IMR-90 (cell line): ENCODE measurements around the gene DOCK1. TPM values are rescaled to one million over a fixed set of nuclear protein-coding genes. Genes with fewer than 3 reads are reported as not detected.

Experiments used
- ATAC-seq: fragments of 200-7000 bp; cut with Tn5 transposase; 2 replicates; pipeline ENCODE4 v1.9.1; 2020; ENCODE audit warnings: low read depth, mild to moderate bottlenecking, moderate library complexity
- BruUV-seq: library from RNA; stranded (reverse); fragments of 400-500 nt; replicated peaks from 2 replicates; lab custom pipeline; 2021; lab: Mats Ljungman, UMichigan
- CTCF ChIA-PET: fragments of 300-600 bp; formaldehyde crosslinking; extraction: SDS; loops from one replicate; lab custom pipeline; 2021; ENCODE audit warnings: antibody characterized with exemption; lab: Yijun Ruan, JAX
- POLR2A ChIA-PET: fragments of 300-600 bp; sonication (Branson Sonifier 250); formaldehyde crosslinking; loops from one replicate; lab custom pipeline; 2022; ENCODE audit warnings: antibody characterized with exemption; ENCODE audit not compliant: unreplicated experiment; lab: Charles Lee
- DNase-seq: peaks from one replicate; pipeline ENCODE4 v3.0.0; 2013
- H2AFZ ChIP-seq: replicated peaks from 2 replicates; pipeline ENCODE3; 2013; ENCODE audit warnings: low read length, mild to moderate bottlenecking; ENCODE audit not compliant: poor library complexity
- H2AK5ac ChIP-seq: 2 replicates; pipeline ENCODE4 v1.6.1; 2013; ENCODE audit warnings: low read depth, low read length, inconsistent platforms
- H2AK9ac ChIP-seq: replicated peaks from 2 replicates; pipeline ENCODE3; 2013; ENCODE audit warnings: mild to moderate bottlenecking, low read depth, low read length, moderate library complexity; ENCODE audit not compliant: poor library complexity
- H2BK120ac ChIP-seq: 2 replicates; pipeline ENCODE4 v1.6.1; 2013; ENCODE audit warnings: low read depth, low read length, inconsistent platforms
- H2BK15ac ChIP-seq: 3 replicates; pipeline ENCODE4 v1.6.1; 2013; ENCODE audit warnings: low read depth, low read length, inconsistent platforms
- H2BK20ac ChIP-seq: 2 replicates; pipeline ENCODE4 v1.6.1; 2013; ENCODE audit warnings: low read depth, mild to moderate bottlenecking, inconsistent platforms, low read length, moderate library complexity
- H2BK5ac ChIP-seq: 2 replicates; pipeline ENCODE4 v1.6.1; 2013; ENCODE audit warnings: mild to moderate bottlenecking, low read depth, low read length, inconsistent platforms; ENCODE audit not compliant: poor library complexity, severe bottlenecking
- H3K14ac ChIP-seq: replicated peaks from 2 replicates; pipeline ENCODE4 v1.6.1; 2013; ENCODE audit warnings: low read depth, low read length, inconsistent platforms
- H3K18ac ChIP-seq: 2 replicates; pipeline ENCODE4 v1.6.1; 2013; ENCODE audit warnings: low read depth, low read length, control low read depth
- H3K23ac ChIP-seq: 2 replicates; pipeline ENCODE4 v1.6.1; 2013; ENCODE audit warnings: low read depth, low read length, inconsistent platforms
- H3K27ac ChIP-seq: 2 replicates; pipeline ENCODE4 v1.5.1; 2013; ENCODE audit warnings: mild to moderate bottlenecking, control low read depth, low read length; ENCODE audit not compliant: insufficient read depth
- H3K27me3 ChIP-seq: 2 replicates; pipeline ENCODE4 v1.6.1; 2013; ENCODE audit warnings: low read length; ENCODE audit not compliant: control insufficient read depth, insufficient read depth
- H3K36me3 ChIP-seq: 2 replicates; pipeline ENCODE4 v1.6.1; 2013; ENCODE audit warnings: low read length, mixed read lengths; ENCODE audit not compliant: control insufficient read depth, insufficient read depth
- H3K4ac ChIP-seq: 2 replicates; pipeline ENCODE4 v1.6.1; 2013; ENCODE audit warnings: low read depth, low read length, inconsistent platforms
- H3K4me1 ChIP-seq: 2 replicates; pipeline ENCODE4 v1.6.1; 2013; ENCODE audit warnings: low read length, mixed read lengths; ENCODE audit not compliant: control insufficient read depth, insufficient read depth
- H3K4me2 ChIP-seq: 2 replicates; pipeline ENCODE4 v1.6.1; 2013; ENCODE audit warnings: low read depth, mild to moderate bottlenecking, control low read depth, low read length, moderate library complexity
- H3K4me3 ChIP-seq: 2 replicates; pipeline ENCODE4 v1.5.1; 2013; ENCODE audit warnings: low read depth, mild to moderate bottlenecking, control low read depth, low read length, moderate library complexity; ENCODE audit not compliant: insufficient read depth
- H3K56ac ChIP-seq: 2 replicates; pipeline ENCODE4 v1.6.1; 2013; ENCODE audit warnings: low read length, inconsistent platforms; ENCODE audit not compliant: insufficient read depth; ENCODE audit errors: extremely low read depth
- H3K79me1 ChIP-seq, 2 experiments: 2 replicates each; pipeline ENCODE4 v1.6.1; 2013; ENCODE audit warnings: low read length in 2 of 2, inconsistent platforms in 1 of 2, low read depth in 1 of 2
- H3K9ac ChIP-seq: 2 replicates; pipeline ENCODE4 v1.6.1; 2013; ENCODE audit warnings: low read depth, low read length, control low read depth
- H3K9me1 ChIP-seq: 2 replicates; pipeline ENCODE4 v1.6.1; 2013; ENCODE audit warnings: low read length, inconsistent platforms; ENCODE audit not compliant: insufficient read depth
- H3K9me3 ChIP-seq: 2 replicates; pipeline ENCODE4 v1.6.1; 2013; ENCODE audit warnings: low read length; ENCODE audit not compliant: control insufficient read depth, insufficient read depth
- H4K20me1 ChIP-seq: 2 replicates; pipeline ENCODE4 v1.6.1; 2013; ENCODE audit warnings: low read length, inconsistent platforms; ENCODE audit not compliant: insufficient read depth
- H4K5ac ChIP-seq: 2 replicates; pipeline ENCODE4 v1.6.1; 2013; ENCODE audit warnings: mild to moderate bottlenecking, low read depth, low read length, control low read depth
- H4K8ac ChIP-seq, 2 experiments: 2 replicates each; pipeline ENCODE4 v1.6.1; 2013; ENCODE audit warnings: low read depth in 2 of 2, low read length in 2 of 2, control low read depth in 1 of 2, inconsistent platforms in 1 of 2
- H4K91ac ChIP-seq: 2 replicates; pipeline ENCODE4 v1.6.1; 2013; ENCODE audit warnings: low read depth, low read length, inconsistent platforms; ENCODE audit not compliant: insufficient read depth
- BHLHE40 ChIP-seq: fragments of 150-350 bp; IDR thresholded peaks from 2 replicates; pipeline ENCODE4 v1.6.1; 2016; ENCODE audit warnings: mild to moderate bottlenecking, low read depth, low read length
- CEBPB ChIP-seq: IDR thresholded peaks from 2 replicates; pipeline ENCODE4 v1.6.1; 2012; ENCODE audit warnings: low read depth, low read length, improper control_type of control experiment
- CHD1 ChIP-seq: IDR thresholded peaks from 2 replicates; pipeline ENCODE4 v1.6.1; 2012; ENCODE audit warnings: low read depth, low read length, improper control_type of control experiment
- ELK1 ChIP-seq: fragments of 150-350 bp; IDR thresholded peaks from 2 replicates; pipeline ENCODE4 v1.6.1; 2016; ENCODE audit warnings: low read depth, mild to moderate bottlenecking, low read length, moderate library complexity, borderline replicate concordance
- FOS ChIP-seq: fragments of 150-350 bp; IDR thresholded peaks from 2 replicates; pipeline ENCODE4 v1.6.1; 2016; ENCODE audit warnings: low read depth, low read length
- MAFK ChIP-seq: IDR thresholded peaks from 2 replicates; pipeline ENCODE4 v1.6.1; 2012; ENCODE audit warnings: low read depth, low read length, improper control_type of control experiment
- MAZ ChIP-seq: IDR thresholded peaks from 2 replicates; pipeline ENCODE4 v1.6.1; 2012; ENCODE audit warnings: low read depth, mild to moderate bottlenecking, low read length, improper control_type of control experiment, moderate library complexity, borderline replicate concordance
- MXI1 ChIP-seq: IDR thresholded peaks from 2 replicates; pipeline ENCODE4 v1.6.1; 2012; ENCODE audit warnings: low read depth, mild to moderate bottlenecking, low read length, moderate library complexity, borderline replicate concordance
- NFE2L2 ChIP-seq: fragments of 150-350 bp; IDR thresholded peaks from 2 replicates; pipeline ENCODE4 v1.6.1; 2016; ENCODE audit warnings: low read depth, mild to moderate bottlenecking, low read length
- POLR2A ChIP-seq: IDR thresholded peaks from 2 replicates; pipeline ENCODE4 v1.6.1; 2012; ENCODE audit warnings: mild to moderate bottlenecking, low read depth, low read length
- RAD21 ChIP-seq: IDR thresholded peaks from 2 replicates; pipeline ENCODE4 v1.6.1; 2012; ENCODE audit warnings: low read length, improper control_type of control experiment
- RCOR1 ChIP-seq: IDR thresholded peaks from 2 replicates; pipeline ENCODE4 v1.6.1; 2012; ENCODE audit warnings: mild to moderate bottlenecking, low read length, improper control_type of control experiment; ENCODE audit not compliant: insufficient replicate concordance
- RFX5 ChIP-seq: IDR thresholded peaks from 2 replicates; pipeline ENCODE4 v1.8.0; 2012; ENCODE audit warnings: low read depth, mild to moderate bottlenecking, low read length, moderate library complexity
- SMC3 ChIP-seq: fragments of 150-350 bp; IDR thresholded peaks from 2 replicates; pipeline ENCODE4 v1.6.1; 2016; ENCODE audit warnings: low read depth, mild to moderate bottlenecking, antibody characterized with exemption, low read length, moderate library complexity
- WGBS, 2 experiments: methylation state at CpG; one replicate each; pipeline versions ENCODE4 v1.1.5 to v1.1.7; 2013; ENCODE audit warnings: missing lambda C conversion rate in 2 of 2; ENCODE audit not compliant: insufficient read length in 1 of 2; ENCODE audit errors: extremely low coverage in 2 of 2; 5-methylcytosine and 5-hydroxymethylcytosine counted together
- dilution Hi-C: fragments of 300-500 bp; cut with HindIII; formaldehyde crosslinking; loops from one replicate; pipeline ENCODE4 v1.14.3; 2018; ENCODE audit warnings: low sequenced_read_pairs; ENCODE audit not compliant: unreplicated experiment
- in situ Hi-C: fragments of 300-500 bp; cut with MboI; formaldehyde crosslinking; loops from 3 replicates; pipeline ENCODE4 v1.14.3; 2019; ENCODE audit warnings: low sequenced_read_pairs, inconsistent platforms, mixed read lengths
- intact Hi-C: fragments of 100-400 bp; cut with micrococcal nuclease; formaldehyde crosslinking; loops from 2 replicates; pipeline ENCODE4 v1.10.0; 2022
- polyA plus RNA-seq, 3 experiments: library from polyadenylated mRNA; depleted of rRNA; stranded (reverse); fragments of >200 nt; gene quantifications; 2 replicates each; pipeline ENCODE4 v1.2.3, GENCODE V29; 2012; ENCODE audit warnings: low replicate concordance in 1 of 3
- total RNA-seq: library from RNA; depleted of rRNA; stranded (reverse); fragments of >200 nt; gene quantifications from 2 replicates; pipeline ENCODE4 v1.2.3, GENCODE V29; 2012
- TF ChIP-seq, protein P1 (sequence below): conservative IDR thresholded peaks from 2 replicates; pipeline ENCODE4 v1.5.1; 2012; ENCODE audit warnings: mild to moderate bottlenecking, low read depth, low read length, improper control_type of control experiment
- TF ChIP-seq, protein P2 (sequence below): fragments of 150-350 bp; IDR thresholded peaks from 2 replicates; pipeline ENCODE4 v1.6.1; 2017; ENCODE audit warnings: mild to moderate bottlenecking, antibody characterized with exemption, low read length, low read depth

The DOCK1 gene
- total and polyA plus RNA-seq, 2 of the 4 experiments (the other 2 are of a cell fraction), result 28.2 to 71.0 TPM

GRCh38 chr10:127356360-127356759 lies 451.1 kb downstream of the DOCK1 start:
- no peak for ATAC-seq
- WGBS, 2 experiments, result 70% methylated on average over 2 of the region's 6 CpGs; no CpG with 5 or more reads in 1 of the 2 experiments
- no peak overlapping the region for H4K5ac ChIP-seq
- POLR2A ChIA-PET, result no interaction called here
- intact Hi-C loops, result no loop called here
- no peak overlapping the region for H2BK120ac ChIP-seq
- H3K4me3 ChIP-seq, result no peak overlapping the region
- H4K20me1 ChIP-seq, result no peaks in the 10 kb centered on the region
- no peaks in the 10 kb centered on the region for H3K9me3 ChIP-seq
- no peak for DNase-seq
- no peak for TF ChIP-seq MAFK
- TF ChIP-seq MXI1, result no peak
- no peak for TF ChIP-seq BHLHE40
- no peak for TF ChIP-seq CEBPB
- no peak for TF ChIP-seq RAD21
- no peak for TF ChIP-seq MAZ
- no peak for TF ChIP-seq RCOR1
- TF ChIP-seq SMC3, result no peak
- TF ChIP-seq RFX5, result no peak
- no peak for TF ChIP-seq ELK1
- no peak for TF ChIP-seq NFE2L2
- TF ChIP-seq FOS, result no peak
- no peak for TF ChIP-seq CHD1
- TF ChIP-seq, protein P1, sequence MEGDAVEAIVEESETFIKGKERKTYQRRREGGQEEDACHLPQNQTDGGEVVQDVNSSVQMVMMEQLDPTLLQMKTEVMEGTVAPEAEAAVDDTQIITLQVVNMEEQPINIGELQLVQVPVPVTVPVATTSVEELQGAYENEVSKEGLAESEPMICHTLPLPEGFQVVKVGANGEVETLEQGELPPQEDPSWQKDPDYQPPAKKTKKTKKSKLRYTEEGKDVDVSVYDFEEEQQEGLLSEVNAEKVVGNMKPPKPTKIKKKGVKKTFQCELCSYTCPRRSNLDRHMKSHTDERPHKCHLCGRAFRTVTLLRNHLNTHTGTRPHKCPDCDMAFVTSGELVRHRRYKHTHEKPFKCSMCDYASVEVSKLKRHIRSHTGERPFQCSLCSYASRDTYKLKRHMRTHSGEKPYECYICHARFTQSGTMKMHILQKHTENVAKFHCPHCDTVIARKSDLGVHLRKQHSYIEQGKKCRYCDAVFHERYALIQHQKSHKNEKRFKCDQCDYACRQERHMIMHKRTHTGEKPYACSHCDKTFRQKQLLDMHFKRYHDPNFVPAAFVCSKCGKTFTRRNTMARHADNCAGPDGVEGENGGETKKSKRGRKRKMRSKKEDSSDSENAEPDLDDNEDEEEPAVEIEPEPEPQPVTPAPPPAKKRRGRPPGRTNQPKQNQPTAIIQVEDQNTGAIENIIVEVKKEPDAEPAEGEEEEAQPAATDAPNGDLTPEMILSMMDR, result no peak
- TF ChIP-seq, protein P2, sequence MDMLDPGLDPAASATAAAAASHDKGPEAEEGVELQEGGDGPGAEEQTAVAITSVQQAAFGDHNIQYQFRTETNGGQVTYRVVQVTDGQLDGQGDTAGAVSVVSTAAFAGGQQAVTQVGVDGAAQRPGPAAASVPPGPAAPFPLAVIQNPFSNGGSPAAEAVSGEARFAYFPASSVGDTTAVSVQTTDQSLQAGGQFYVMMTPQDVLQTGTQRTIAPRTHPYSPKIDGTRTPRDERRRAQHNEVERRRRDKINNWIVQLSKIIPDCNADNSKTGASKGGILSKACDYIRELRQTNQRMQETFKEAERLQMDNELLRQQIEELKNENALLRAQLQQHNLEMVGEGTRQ, result no peak
- no peak for TF ChIP-seq POLR2A
- no TSS peak for BruUV-seq
- H3K27ac ChIP-seq, result no peak overlapping the region
- no peak overlapping the region for H3K56ac ChIP-seq
- no peak overlapping the region for H2AK9ac ChIP-seq
- H3K4ac ChIP-seq, result no peak overlapping the region
- H3K9me1 ChIP-seq, result peaks cover 7% of the 10 kb centered on the region; the same call in 1 of the 2 replicates
- H3K27me3 ChIP-seq, result no peaks in the 10 kb centered on the region
- no peak overlapping the region for H3K23ac ChIP-seq
- in situ Hi-C loops, result no loop called here
- dilution Hi-C loops, result no loop called here
- H2AK5ac ChIP-seq, result no peak overlapping the region
- H4K91ac ChIP-seq, result no peak overlapping the region
- no peak overlapping the region for H3K4me2 ChIP-seq
- H2BK20ac ChIP-seq, result no peak overlapping the region
- peaks cover 19% of the 10 kb centered on the region for H3K36me3 ChIP-seq
- no peaks in the 10 kb centered on the region for H3K79me1 ChIP-seq
- H3K18ac ChIP-seq, result no peak overlapping the region
- H4K8ac ChIP-seq, result no peak overlapping the region
- no peak overlapping the region for H3K9ac ChIP-seq
- H2AFZ ChIP-seq, result no peak overlapping the region
- H2BK5ac ChIP-seq, result no peak overlapping the region
- CTCF ChIA-PET, result interaction anchor here (1.5 kb wide), 1 partner anchor 19 kb away, joined by 3 read pairs; no protein-coding TSS in a partner anchor
- H3K4me1 ChIP-seq, result no peaks in the 10 kb centered on the region
- H3K14ac ChIP-seq, result no peak overlapping the region
- no peak overlapping the region for H2BK15ac ChIP-seq
